HCT116 (cell line): ENCODE measurements around the gene NAT9.

Experiments used
- CEBPB ChIP-seq: IDR thresholded peaks from 2 replicates; pipeline ENCODE4 v1.6.1; 2012; ENCODE audit warnings: low read depth
- CTCF ChIP-seq, 3 experiments: fragments of 200-600 bp in 1 of 3; sonication (generic) in 1 of 3; IDR thresholded peaks in 2 of 3; conservative IDR thresholded peaks in 1 of 3; 2 replicates each; pipeline ENCODE4 v1.5.1; 2012 to 2017; ENCODE audit warnings: low read depth in 2 of 3, low read length in 2 of 3, antibody characterized with exemption in 1 of 3, borderline replicate concordance in 1 of 3, control low read depth in 1 of 3, mild to moderate bottlenecking in 1 of 3, mixed read lengths in 1 of 3, mixed run types in 1 of 3, moderate library complexity in 1 of 3; ENCODE audit not compliant: insufficient read depth in 1 of 3
- ELF1 ChIP-seq: IDR thresholded peaks from 2 replicates; pipeline ENCODE4 v1.6.1; 2012; ENCODE audit warnings: low read depth, borderline replicate concordance
- EZH2 ChIP-seq: fragments of 200-600 bp; sonication (generic); IDR thresholded peaks from 2 replicates; pipeline ENCODE4 v1.6.1; 2017; ENCODE audit warnings: antibody characterized with exemption, mixed run types
- JUND ChIP-seq: IDR thresholded peaks from 2 replicates; pipeline ENCODE4 v1.6.1; 2012
- MAX ChIP-seq: IDR thresholded peaks from 2 replicates; pipeline ENCODE4 v1.6.1; 2012
- POLR2A ChIP-seq: IDR thresholded peaks from 2 replicates; pipeline ENCODE4 v1.7.0; 2011; ENCODE audit warnings: borderline replicate concordance; ENCODE audit not compliant: insufficient read depth, insufficient read length; ENCODE audit errors: extremely low read depth
- POLR2AphosphoS5 ChIP-seq: IDR thresholded peaks from 2 replicates; pipeline ENCODE4 v1.6.1; 2011; ENCODE audit warnings: mild to moderate bottlenecking, low read depth, low read length, moderate library complexity
- SIN3A ChIP-seq: IDR thresholded peaks from 2 replicates; pipeline ENCODE4 v1.6.1; 2012; ENCODE audit warnings: low read depth
- SP1 ChIP-seq: IDR thresholded peaks from 2 replicates; pipeline ENCODE4 v1.6.1; 2012; ENCODE audit warnings: low read depth
- TCF7L2 ChIP-seq: IDR thresholded peaks from 2 replicates; pipeline ENCODE4 v1.7.0; 2011; ENCODE audit warnings: borderline replicate concordance, inconsistent platforms; ENCODE audit not compliant: insufficient read depth, insufficient read length; ENCODE audit errors: extremely low read depth
- ZBTB33 ChIP-seq: IDR thresholded peaks from 2 replicates; pipeline ENCODE4 v1.6.1; 2011; ENCODE audit warnings: mild to moderate bottlenecking, low read length, moderate library complexity; ENCODE audit not compliant: insufficient replicate concordance; ENCODE audit errors: extremely low read depth
- ZNF274 ChIP-seq: fragments of 200-500 bp; sonication (Bioruptor generic); IDR thresholded peaks from 2 replicates; pipeline ENCODE4 v1.6.1; 2014; ENCODE audit warnings: mild to moderate bottlenecking, low read depth, low read length, inconsistent platforms

GRCh38 chr17:74739227-74739831 is 36.8 kb downstream of the NAT9 start:
- no peak for TF ChIP-seq POLR2A
- TF ChIP-seq CEBPB: no peak
- no peak for TF ChIP-seq SP1
- no peak for TF ChIP-seq CTCF (IDR thresholded peaks at IDR 0.05 in 2 of 3, conservative IDR thresholded peaks at IDR 0.05 in 1 of 3; ENCODE audit: borderline replicate concordance in 1 of 3, insufficient read depth in 1 of 3, low read depth in 2 of 3, low read length in 2 of 3)
- no peak for TF ChIP-seq MAX
- no peak for TF ChIP-seq POLR2AphosphoS5
- TF ChIP-seq ZNF274: no peak
- TF ChIP-seq ZBTB33: no peak
- no peak for TF ChIP-seq EZH2
- no peak for TF ChIP-seq TCF7L2
- no peak for TF ChIP-seq SIN3A
- TF ChIP-seq ELF1: no peak
- TF ChIP-seq JUND: no peak
